T-helper 1 cell treated with Interleukin-12 subunit alpha and Interleukin-12 subunit beta and Interleukin-4 antibody, amounts not matched to agents 30 μg/mL and 1 μg/mL, for 36 hours (primary cell): ENCODE results near the gene RARB.

Experiments
- H3K27ac Mint-ChIP-seq: one replicate; pipeline ENCODE4 v1.8.0; 2021; ENCODE audit warnings: mild to moderate bottlenecking, mixed read lengths
- H3K27me3 Mint-ChIP-seq: one replicate; pipeline ENCODE4 v1.8.0; 2021; ENCODE audit warnings: low read depth, mixed read lengths
- H3K36me3 Mint-ChIP-seq: one replicate; pipeline ENCODE4 v1.8.0; 2021; ENCODE audit warnings: low read depth, mixed read lengths
- H3K4me1 Mint-ChIP-seq: one replicate; pipeline ENCODE4 v1.8.0; 2021; ENCODE audit warnings: low read depth, mixed read lengths
- H3K4me3 Mint-ChIP-seq: one replicate; pipeline ENCODE4 v1.8.0; 2021; ENCODE audit warnings: mild to moderate bottlenecking, moderate library complexity, mixed read lengths
- H3K9me3 Mint-ChIP-seq: one replicate; pipeline ENCODE4 v1.8.0; 2021; ENCODE audit warnings: mixed read lengths

The RARB gene

DNA sequence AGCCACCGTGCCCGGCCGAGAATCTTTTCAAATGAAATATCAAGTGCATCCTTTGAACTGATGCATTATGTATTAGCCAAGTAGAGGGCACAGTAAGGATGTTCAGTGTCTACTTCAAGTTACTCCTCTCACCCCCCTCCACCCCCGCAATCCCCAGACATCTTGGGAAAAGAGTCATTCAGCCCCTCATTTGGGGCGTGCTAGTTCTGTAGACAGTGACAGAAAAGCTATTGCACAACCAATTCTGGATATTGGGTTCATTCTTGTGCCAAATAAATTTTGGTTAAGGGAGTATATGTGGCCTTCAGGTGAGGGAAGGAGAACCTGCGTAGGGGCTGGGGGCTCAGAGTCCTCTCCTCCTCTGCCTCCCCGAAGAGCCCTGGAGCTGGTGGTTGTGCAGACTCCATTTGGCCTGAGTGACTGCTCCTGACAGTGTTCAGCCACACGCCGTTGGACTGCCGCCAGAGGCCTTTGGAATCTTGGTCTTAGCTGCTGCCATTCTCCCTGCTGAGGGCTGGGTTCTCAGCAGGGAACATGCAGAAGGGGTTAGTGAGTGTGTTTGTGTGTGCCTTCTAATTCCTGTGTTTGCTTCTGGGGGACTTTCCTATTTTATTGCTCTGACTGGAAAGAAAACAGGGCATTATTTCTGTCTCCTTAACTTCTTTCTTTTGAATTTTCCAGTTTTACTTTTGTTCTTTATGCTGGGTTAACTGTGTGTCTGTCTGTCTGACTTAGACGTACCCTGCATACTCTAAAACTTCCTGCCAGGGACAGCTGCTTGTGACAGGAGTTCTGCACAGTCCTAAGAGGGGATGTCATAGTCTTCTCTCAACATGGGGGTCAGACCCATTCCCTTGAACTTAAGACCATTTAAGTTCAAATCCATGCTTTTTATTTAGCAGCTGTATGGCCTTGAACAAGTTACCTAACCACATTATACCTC, 21.0 kb downstream of the RARB start:
- H3K27ac Mint-ChIP-seq: no peak overlapping the region
- H3K4me1 Mint-ChIP-seq: no peaks in the 10 kb centered on the region
- H3K27me3 Mint-ChIP-seq: no peaks in the 10 kb centered on the region

DNA sequence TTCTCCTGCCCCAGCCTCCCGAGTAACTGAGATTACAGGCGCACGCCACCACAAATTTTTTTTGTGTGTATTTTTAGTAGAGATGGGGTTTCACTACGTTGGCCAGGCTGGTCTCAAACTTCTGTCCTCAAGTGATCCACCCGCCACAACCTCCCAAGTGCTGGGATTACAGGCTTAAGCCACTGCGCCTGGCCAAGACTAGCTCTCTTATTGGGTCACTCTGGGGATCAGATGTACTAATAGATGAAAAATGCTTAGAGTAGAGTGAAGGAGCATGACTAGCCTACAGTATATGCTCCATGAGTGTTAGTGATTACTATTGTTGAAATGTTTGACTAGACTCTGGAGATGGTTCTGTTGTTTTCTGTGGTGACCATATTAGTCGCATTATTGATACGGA, 21.8 kb downstream of the RARB start:
- Mint-ChIP-seq H3K36me3 (no peaks in the 10 kb centered on the region), H3K4me3 (no peak overlapping the region)

More for the DNA sequence above, 21.0 kb downstream of the RARB start:
- Mint-ChIP-seq H3K9me3 (no peaks in the 10 kb centered on the region), H3K4me3 (no peak overlapping the region), H3K36me3 (no peaks in the 10 kb centered on the region)

DNA sequence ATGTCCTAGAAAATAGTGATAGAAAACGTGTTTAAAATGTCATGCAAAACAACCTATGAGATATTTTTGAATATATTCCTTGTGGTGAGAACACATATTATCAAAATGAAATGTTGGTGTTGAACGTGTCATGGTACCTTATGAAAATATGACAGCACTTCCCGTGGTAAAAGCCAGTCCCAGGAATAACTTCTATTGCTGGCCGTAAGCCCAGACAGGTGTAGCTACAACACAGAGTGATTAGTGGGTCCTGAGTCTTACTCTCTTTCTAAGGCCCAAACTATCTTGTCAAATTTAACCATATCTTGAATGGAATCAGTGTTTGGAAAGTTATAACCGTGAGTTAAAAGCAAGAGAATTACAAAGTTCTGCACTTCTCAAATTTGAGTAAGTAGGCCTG, 24.1 kb downstream of the RARB start:
- Mint-ChIP-seq H3K27ac (no peak overlapping the region), H3K27me3 (no peaks in the 10 kb centered on the region), H3K4me1 (no peaks in the 10 kb centered on the region), H3K4me3 (no peak overlapping the region), H3K36me3 (no peaks in the 10 kb centered on the region), H3K9me3 (no peaks in the 10 kb centered on the region)

More for the DNA sequence above, 21.8 kb downstream of the RARB start:
- Mint-ChIP-seq H3K9me3 (no peaks in the 10 kb centered on the region), H3K4me1 (no peaks in the 10 kb centered on the region), H3K27ac (no peak overlapping the region), H3K27me3 (no peaks in the 10 kb centered on the region)

DNA sequence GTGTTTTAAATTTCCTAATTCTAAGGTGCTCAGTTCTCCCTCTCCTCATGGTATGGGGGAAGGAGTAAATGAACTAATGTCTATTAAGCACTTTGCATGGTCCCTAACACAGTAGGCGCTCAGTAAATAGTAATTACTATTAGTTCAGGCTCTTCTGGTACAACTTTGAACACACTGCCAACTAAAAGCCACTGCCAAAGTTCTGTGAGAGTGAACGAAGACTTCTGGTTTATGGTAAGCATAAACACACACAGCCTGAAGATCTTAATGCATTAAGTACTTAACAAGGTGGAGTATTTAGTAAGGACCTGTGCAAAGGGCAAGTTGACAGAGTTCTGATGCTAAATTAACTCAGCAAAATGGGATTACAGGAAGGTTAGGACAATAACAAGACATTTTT, 24.7 kb downstream of the RARB start:
- Mint-ChIP-seq H3K4me3 (no peak overlapping the region), H3K27ac (no peak overlapping the region), H3K36me3 (no peaks in the 10 kb centered on the region), H3K9me3 (no peaks in the 10 kb centered on the region), H3K27me3 (no peaks in the 10 kb centered on the region), H3K4me1 (no peaks in the 10 kb centered on the region)

DNA sequence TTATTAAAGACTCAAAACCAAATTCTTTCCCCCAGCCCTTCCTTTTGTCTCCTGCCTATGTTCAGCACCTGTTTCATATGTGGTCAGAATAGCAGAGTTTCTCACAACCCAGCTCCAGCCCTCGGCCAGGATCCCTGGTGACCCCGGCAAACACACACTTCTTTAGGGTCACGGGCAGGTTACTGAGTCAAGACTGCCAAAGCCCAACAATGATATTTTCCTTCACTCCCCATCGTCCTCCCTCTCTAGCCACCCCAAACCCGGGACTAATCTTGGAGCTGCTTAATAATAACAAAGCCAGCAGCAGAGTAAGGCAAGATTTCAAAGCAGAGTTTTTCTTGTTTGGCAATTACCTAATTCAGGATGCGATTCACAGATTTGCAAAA, 25.5 kb downstream of the RARB start:
- no peaks in the 10 kb centered on the region for H3K27me3 Mint-ChIP-seq
- H3K4me1 Mint-ChIP-seq: no peaks in the 10 kb centered on the region
- no peak overlapping the region for H3K27ac Mint-ChIP-seq
- H3K36me3 Mint-ChIP-seq: no peaks in the 10 kb centered on the region
- no peak overlapping the region for H3K4me3 Mint-ChIP-seq
- H3K9me3 Mint-ChIP-seq: no peaks in the 10 kb centered on the region

DNA sequence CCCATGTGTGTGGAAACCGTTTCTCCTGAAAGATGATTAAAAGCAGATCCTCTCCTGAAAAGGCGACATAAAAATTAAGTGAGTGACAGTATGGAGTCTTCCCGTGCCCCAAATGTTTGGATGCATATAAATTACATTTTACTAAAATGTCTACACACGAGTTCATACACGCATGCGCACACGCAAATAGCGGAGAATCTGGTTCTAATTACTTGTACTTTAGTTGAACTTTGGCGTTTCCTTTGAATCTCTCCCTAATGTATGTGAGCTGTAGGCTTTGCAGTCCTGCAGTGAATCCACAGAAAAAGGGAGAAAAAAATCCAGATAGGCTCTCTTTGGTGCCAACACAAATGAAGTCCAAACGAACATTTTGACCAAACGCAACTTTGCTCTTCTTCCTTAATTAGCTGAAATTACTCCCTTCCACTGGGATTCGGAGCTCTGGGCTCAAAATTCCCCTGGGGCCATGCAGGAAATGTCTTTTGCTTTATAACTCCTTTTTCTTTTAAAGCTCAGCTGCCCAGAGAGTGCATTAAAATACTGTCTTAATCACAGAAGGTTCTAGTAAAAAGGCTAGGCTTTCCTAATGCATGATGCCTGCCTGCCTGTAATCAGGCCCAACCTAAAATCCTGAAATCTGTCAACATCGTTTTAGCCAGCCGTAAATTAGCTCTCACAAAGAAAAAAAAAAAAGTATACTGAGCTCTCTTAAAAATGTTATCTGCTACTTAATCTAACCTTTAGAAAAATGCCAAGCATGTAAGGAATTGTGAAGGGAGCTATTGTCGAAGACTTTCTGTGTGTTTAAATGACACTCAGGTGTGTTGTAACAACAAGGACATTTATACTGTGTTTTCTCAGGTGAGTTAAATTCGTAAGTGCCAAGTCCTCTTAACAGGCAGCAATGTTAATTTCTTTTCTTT, 26.2 kb downstream of the RARB start:
- Mint-ChIP-seq H3K4me1 (no peaks in the 10 kb centered on the region), H3K27ac (no peak overlapping the region), H3K9me3 (no peaks in the 10 kb centered on the region), H3K36me3 (no peaks in the 10 kb centered on the region), H3K4me3 (no peak overlapping the region), H3K27me3 (no peaks in the 10 kb centered on the region)

DNA sequence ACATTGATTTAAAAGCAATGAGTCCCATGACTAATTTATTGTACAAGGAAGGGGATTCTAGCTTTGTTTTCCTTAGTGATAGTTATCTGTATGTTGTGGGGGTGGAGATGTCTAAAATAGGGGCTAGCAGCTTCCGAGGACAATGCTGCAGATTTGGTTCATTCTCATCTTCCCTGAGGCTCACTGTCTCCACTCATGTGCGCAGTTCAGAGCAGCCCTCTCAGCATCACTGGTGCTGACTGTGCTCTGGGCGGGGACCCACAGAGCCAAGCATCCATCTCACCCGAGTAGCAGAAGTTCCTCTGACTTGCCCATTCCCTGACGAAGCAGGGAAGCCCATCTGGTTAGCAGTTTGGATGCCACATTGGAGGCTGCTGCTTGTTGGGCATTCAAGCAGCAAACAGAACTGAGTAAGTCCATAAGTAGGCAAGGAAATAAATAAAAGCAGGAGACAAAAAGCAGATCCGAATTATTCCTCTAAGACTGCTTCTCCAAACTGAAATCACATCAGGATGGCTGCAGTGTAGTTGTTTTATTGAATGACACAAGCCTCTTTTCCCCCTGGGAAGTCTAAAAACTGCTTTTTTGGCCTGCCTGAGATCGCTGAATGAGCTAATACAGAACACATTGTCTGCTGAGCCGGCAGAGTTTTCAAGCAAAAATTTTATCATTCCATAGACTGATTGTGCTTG, 27.5 kb downstream of the RARB start:
- no peaks in the 10 kb centered on the region for H3K27me3 Mint-ChIP-seq
- H3K9me3 Mint-ChIP-seq: no peaks in the 10 kb centered on the region
- H3K4me1 Mint-ChIP-seq: no peaks in the 10 kb centered on the region
- no peaks in the 10 kb centered on the region for H3K36me3 Mint-ChIP-seq
- H3K27ac Mint-ChIP-seq: no peak overlapping the region
- no peak overlapping the region for H3K4me3 Mint-ChIP-seq

DNA sequence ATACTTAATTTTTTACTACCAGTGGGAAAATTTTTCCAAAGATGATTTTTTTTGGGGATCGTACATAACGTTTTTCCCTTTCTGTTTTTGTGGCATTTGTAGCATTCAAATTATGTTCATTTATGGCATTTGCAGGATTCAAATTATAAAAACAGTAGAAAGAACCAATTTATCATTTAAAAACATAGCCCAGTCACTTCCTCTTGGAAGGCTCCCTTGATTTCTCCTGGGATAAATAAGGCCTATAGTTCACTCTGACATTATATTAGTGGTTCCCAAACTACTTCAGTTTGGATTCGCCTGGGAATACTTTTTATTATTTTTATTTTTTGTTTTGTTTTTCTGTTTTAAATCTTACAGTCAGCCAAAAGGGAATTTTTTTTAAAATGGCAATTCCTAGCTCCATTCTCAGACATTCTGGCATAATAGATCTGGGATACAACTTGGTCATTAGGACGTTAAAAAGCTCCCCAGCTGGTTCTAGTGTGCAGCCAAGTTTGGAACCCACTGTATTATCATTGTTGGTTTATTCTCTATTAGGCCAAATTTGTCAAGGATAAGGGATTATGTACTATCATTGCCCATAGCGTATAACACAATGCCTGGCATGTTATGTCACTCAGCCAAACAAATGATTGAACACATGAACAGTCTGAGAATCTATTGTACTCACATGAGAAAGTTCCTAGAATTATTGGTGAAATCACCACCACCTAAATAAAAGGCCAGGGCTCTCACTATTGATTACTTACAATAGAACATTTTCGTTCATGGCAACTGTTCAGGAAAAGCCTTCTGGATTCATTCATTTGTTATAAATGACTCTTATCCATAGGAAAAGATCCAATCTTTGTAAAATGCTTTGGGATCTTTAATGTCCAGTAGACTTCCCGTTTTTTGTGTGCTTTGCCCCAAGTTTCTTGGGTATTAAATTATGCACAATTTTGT, 28.9 kb downstream of the RARB start:
- H3K27ac Mint-ChIP-seq: no peak overlapping the region
- H3K9me3 Mint-ChIP-seq: no peaks in the 10 kb centered on the region
- peaks cover 2% of the 10 kb centered on the region for H3K4me1 Mint-ChIP-seq
- H3K27me3 Mint-ChIP-seq: no peaks in the 10 kb centered on the region
- H3K36me3 Mint-ChIP-seq: no peaks in the 10 kb centered on the region
- H3K4me3 Mint-ChIP-seq: no peak overlapping the region

DNA sequence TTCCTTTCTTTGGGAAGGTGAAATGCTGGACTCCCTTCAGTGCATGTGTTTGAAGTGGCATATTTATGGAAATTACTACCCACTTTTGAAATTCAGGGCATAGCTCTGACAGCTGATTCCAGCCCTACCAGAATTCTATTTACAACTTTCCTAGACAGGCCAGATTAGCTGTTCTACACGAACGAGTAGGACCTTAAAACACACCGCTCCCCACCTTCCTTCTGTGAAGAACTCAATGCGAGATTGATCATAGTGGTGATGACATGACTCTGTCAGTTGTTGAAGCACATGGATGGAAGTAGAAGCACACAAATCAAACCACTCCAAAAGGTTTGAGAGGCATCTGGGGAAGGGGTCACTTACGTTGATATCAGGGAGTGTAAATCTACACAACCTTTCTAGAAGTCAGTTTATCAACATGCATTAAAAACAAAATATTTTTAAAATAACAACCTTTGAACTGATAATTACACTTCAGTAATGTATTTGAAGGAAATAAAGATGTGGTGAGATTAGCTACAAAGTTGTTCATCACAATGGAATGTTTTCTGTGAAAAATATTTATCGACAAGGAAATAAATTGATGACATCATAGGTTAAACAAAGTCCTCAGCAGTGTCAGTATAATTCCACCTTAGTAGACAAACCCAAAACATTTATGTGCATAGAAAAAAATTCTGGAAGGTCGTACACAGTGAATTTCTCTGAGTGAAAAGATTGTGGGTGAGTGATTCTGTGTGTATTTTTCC, 29.8 kb downstream of the RARB start:
- no peaks in the 10 kb centered on the region for H3K36me3 Mint-ChIP-seq
- H3K27me3 Mint-ChIP-seq: no peaks in the 10 kb centered on the region
- H3K27ac Mint-ChIP-seq: no peak overlapping the region
- no peak overlapping the region for H3K4me3 Mint-ChIP-seq
- H3K9me3 Mint-ChIP-seq: no peaks in the 10 kb centered on the region
- H3K4me1 Mint-ChIP-seq: peaks cover 2% of the 10 kb centered on the region

DNA sequence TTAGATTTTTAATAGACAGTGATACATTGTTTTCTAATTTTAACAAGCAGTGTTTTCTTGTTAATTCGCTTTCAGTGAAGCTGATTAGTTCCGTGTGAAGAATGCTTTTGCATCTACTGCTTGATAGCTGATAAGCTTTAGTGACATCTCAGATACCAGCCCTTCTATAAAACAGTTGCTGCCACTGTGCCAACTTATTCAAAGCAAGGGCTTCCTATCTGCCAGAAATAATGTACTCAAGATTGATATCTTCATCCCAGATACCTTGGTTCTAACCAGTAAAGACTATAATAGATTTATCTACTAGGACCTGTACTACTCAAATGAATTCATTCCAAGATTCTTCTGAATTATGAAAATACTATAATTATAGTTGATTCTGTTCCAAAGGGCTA, 30.4 kb downstream of the RARB start:
- peaks cover 2% of the 10 kb centered on the region for H3K4me1 Mint-ChIP-seq
- H3K27ac Mint-ChIP-seq: no peak overlapping the region
- no peaks in the 10 kb centered on the region for H3K36me3 Mint-ChIP-seq
- no peak overlapping the region for H3K4me3 Mint-ChIP-seq
- no peaks in the 10 kb centered on the region for H3K27me3 Mint-ChIP-seq
- H3K9me3 Mint-ChIP-seq: no peaks in the 10 kb centered on the region

DNA sequence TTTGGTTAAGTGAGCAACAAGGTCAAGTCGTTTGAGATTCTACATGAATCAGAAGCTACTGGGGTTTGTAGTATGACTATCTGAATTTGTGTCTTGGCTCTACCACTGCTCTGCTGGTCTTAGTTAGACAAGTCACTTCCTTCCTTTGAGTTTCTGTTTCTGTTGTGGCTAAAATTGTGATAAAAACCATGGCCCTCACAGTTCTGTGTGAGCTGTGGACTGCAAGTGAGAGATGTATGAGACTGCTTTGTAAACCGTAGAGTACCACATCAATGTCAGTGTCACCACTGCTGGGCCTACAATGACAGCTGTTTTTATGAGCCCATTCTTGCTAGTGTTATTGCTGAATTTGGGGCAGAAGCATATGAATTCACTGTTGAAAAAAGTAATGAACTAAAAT, 32.7 kb downstream of the RARB start:
- no peak overlapping the region for H3K27ac Mint-ChIP-seq
- H3K4me1 Mint-ChIP-seq: peaks cover 2% of the 10 kb centered on the region
- no peaks in the 10 kb centered on the region for H3K36me3 Mint-ChIP-seq
- H3K27me3 Mint-ChIP-seq: no peaks in the 10 kb centered on the region
- no peak overlapping the region for H3K4me3 Mint-ChIP-seq
- H3K9me3 Mint-ChIP-seq: no peaks in the 10 kb centered on the region

DNA sequence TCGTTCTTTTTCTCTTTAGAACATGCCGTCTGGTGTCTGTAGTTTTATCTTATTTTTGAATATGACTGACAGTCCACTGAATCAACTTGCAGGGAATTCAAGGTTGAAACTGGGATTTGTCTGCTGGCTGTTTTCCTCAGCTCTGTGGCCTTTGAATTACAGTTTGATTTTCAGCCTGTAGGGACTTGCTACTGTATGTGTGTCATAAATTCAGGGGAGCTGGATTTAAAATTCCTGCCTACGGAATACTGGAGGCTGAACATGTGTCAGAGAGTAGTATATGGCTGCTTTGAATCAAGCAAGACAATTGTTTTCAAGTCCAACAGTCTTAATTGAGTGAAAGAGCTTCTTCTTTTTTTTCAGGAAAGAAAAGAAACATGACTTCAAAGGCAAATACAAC, 33.9 kb downstream of the RARB start:
- no peaks in the 10 kb centered on the region for H3K27me3 Mint-ChIP-seq
- H3K27ac Mint-ChIP-seq: no peak overlapping the region
- H3K4me3 Mint-ChIP-seq: no peak overlapping the region
- no peaks in the 10 kb centered on the region for H3K36me3 Mint-ChIP-seq
- H3K4me1 Mint-ChIP-seq: peaks cover 2% of the 10 kb centered on the region
- H3K9me3 Mint-ChIP-seq: no peaks in the 10 kb centered on the region

DNA sequence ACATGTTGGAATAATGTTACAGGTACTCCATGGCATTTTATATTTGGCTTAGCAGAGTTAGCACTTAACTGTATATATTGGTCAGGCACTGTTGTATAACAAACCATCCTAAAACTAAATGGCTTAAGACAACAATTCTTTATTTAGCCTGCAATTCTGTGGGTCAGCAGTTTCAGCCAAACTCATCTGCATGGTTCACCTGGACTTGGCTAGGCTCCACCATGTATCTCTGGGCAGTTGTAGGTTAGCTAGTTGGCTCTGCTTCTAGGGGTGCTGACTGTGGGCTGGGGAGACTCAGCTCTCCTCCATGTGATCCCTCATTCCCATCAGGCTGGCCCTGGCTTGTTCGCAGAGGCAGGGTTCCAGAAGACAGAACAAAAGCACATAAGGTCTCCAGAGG, 34.4 kb downstream of the RARB start:
- no peaks in the 10 kb centered on the region for H3K9me3 Mint-ChIP-seq
- H3K4me3 Mint-ChIP-seq: no peak overlapping the region
- peaks cover 2% of the 10 kb centered on the region for H3K4me1 Mint-ChIP-seq
- no peak overlapping the region for H3K27ac Mint-ChIP-seq
- no peaks in the 10 kb centered on the region for H3K27me3 Mint-ChIP-seq
- H3K36me3 Mint-ChIP-seq: no peaks in the 10 kb centered on the region
